Measurements from ENCODE around the gene PAX7.

Gene PAX7

DNA sequence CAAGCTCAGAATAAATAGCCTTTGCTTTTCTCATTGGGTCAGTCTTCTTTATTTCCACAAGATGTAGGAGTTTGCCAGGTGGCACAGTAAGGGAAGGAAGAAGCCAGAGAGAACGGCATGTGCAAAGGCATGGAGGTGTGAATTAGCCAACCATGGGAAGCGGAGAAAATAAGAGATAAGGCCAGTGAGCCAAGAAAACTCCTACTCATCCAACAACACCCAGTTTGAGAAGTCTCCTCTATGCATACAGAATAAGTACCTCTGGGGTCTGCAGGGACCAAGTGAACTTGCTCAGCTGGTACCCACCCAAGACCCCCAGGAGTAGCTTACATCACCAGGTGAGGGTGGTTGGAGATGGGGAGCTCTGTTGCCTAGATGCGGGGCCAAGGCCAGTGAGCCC is 162.1 kb downstream of the PAX7 start:
- DNase-seq: no peak

GRCh38 chr1:18793164-18793563 is 162.5 kb downstream of the PAX7 start:
- DNase-seq: no peak

GRCh38 chr1:18794051-18794450 is 163.4 kb downstream of the PAX7 start:
- no peak for DNase-seq

DNA sequence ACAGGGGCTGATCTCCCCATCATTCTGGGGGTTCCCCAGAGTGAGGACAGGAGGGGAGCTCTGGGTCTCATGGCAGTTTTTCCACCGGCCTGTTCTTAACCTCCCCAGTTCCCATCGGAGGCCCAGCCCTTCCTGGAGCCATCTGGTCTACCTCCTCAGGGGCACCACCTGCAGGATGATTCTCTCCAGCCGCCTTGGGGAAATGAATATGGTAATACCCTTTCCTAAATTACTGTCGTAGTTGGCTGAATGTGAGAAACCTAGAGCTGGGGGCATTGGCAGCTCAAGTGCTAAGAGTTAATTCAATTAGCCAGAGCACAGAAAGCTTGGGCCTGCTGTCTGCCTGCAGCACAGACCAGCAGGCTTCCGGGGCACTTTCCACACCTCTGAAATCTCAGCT is 163.9 kb downstream of the PAX7 start:
- no peak for DNase-seq

DNA sequence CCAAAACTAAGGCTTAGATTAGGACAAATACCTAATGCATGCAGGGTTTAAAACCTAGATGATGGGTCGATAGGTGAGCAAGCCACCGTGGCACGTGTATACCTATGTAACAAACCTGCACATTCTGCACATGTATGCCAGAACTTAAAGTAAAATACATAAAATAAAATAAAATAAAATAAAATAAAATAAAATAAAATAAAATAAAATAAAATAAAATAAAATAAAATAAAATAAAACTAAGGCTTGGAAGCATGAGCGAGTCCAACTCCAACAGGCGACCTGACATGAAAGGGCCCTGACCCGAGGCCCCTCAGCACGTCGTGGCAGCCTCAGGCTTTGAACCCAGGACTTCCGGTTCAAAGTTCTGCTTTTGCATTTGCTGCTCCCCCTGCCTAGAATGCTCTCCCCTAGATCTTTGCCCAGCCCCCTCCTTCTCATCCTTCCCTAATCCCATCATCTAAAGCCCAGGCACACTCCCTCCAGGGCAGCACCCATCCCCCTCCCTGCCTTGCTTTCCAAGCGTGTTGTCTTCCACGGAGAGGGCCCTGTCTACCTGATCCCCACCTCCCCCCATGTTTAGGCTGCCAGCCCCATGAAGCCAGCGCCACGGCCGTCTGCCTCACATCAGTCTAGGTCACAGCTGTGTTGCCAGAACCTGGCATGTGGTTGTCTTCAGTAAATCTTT is 164.5 kb downstream of the PAX7 start:
- no peak for DNase-seq

- DNase-seq: no peak
These were observed 166.3 kb downstream of the PAX7 start for GRCh38 chr1:18796950-18797349.
